ENCODE measurements around the gene ASCC1. TPM values are rescaled to one million over a fixed set of nuclear protein-coding genes. Genes with fewer than 3 reads are reported as not detected.

The ASCC1 gene
- total and polyA plus RNA-seq, 2 of the 4 experiments (the other 2 are of a cell fraction): 15.9 to 21.0 TPM

- Histone ChIP-seq H2BK5ac (ENCODE audit: low read depth, low read length, poor library complexity, severe bottlenecking) (no peak overlapping the region), H3K4me3 (ENCODE audit: insufficient read depth, low read depth, low read length) (no peak overlapping the region), H3K27me3 (ENCODE audit: control insufficient read depth, insufficient read depth, low read length) (no peaks in the 10 kb centered on the region), H2AK5ac (ENCODE audit: low read depth, low read length) (no peak overlapping the region), H3K4me1 (ENCODE audit: control insufficient read depth, insufficient read depth, low read length) (no peaks in the 10 kb centered on the region), H2AFZ (replicated peaks; ENCODE audit: low read length, poor library complexity) (no peak overlapping the region), H3K9me3 (ENCODE audit: control insufficient read depth, insufficient read depth, low read length) (no peaks in the 10 kb centered on the region), H4K8ac (ENCODE audit: low read depth in 2 of 2, low read length in 2 of 2) (no peak overlapping the region), H3K27ac (ENCODE audit: insufficient read depth, low read length) (no peak overlapping the region), H3K14ac (replicated peaks; ENCODE audit: low read depth, low read length) (no peak overlapping the region), H3K23ac (ENCODE audit: low read depth, low read length) (no peak overlapping the region), H4K91ac (ENCODE audit: insufficient read depth, low read depth, low read length) (no peak overlapping the region), H2BK20ac (ENCODE audit: low read depth, low read length) (no peak overlapping the region), H3K79me1 (ENCODE audit: low read depth in 1 of 2, low read length in 2 of 2) (no peaks in the 10 kb centered on the region; a peak in 1 of 4 replicates), H3K9ac (ENCODE audit: low read depth, low read length) (no peak overlapping the region), H3K4ac (ENCODE audit: low read depth, low read length) (no peak overlapping the region), H3K56ac (ENCODE audit: extremely low read depth, insufficient read depth, low read length) (no peak overlapping the region), H3K36me3 (ENCODE audit: control insufficient read depth, insufficient read depth, low read length) (peaks cover 4% of the 10 kb centered on the region; the same call in 1 of the 2 replicates), H2AK9ac (replicated peaks; ENCODE audit: low read depth, low read length, poor library complexity) (no peak overlapping the region), H2BK15ac (ENCODE audit: low read depth, low read length) (no peak overlapping the region), H3K9me1 (ENCODE audit: insufficient read depth, low read length) (no peaks in the 10 kb centered on the region), H2BK120ac (ENCODE audit: low read depth, low read length) (no peak overlapping the region), H4K20me1 (ENCODE audit: insufficient read depth, low read length) (no peaks in the 10 kb centered on the region), H3K4me2 (ENCODE audit: low read depth, low read length) (no peak overlapping the region), H3K18ac (ENCODE audit: low read depth, low read length) (no peak overlapping the region), H4K5ac (ENCODE audit: low read depth, low read length) (no peak overlapping the region)
- in situ Hi-C loops (cut with MboI; ENCODE audit: low sequenced_read_pairs) (no loop called here), dilution Hi-C loops (cut with HindIII; ENCODE audit: low sequenced_read_pairs, unreplicated experiment) (no loop called here), intact Hi-C loops (cut with micrococcal nuclease) (no loop called here)
- POLR2A ChIA-PET (ENCODE audit: unreplicated experiment): no interaction called here
- peak; percentile 25 for DNase-seq
- BruUV-seq (replicated peaks): no TSS peak
- TF ChIP-seq ELK1 (IDR thresholded peaks at IDR 0.05; ENCODE audit: borderline replicate concordance, low read depth, low read length): no peak
- TF ChIP-seq RFX5 (IDR thresholded peaks at IDR 0.05; ENCODE audit: low read depth, low read length): no peak
- no peak for TF ChIP-seq CTCF (conservative IDR thresholded peaks at IDR 0.05; ENCODE audit: low read depth, low read length)
- no peak for TF ChIP-seq POLR2A (IDR thresholded peaks at IDR 0.05; ENCODE audit: low read depth, low read length)
- TF ChIP-seq USF2 (IDR thresholded peaks at IDR 0.05; ENCODE audit: low read depth, low read length): no peak
- no peak for TF ChIP-seq FOS (IDR thresholded peaks at IDR 0.05; ENCODE audit: low read depth, low read length)
- TF ChIP-seq NFE2L2 (IDR thresholded peaks at IDR 0.05; ENCODE audit: low read depth, low read length): no peak
- no peak for TF ChIP-seq RAD21 (IDR thresholded peaks at IDR 0.05; ENCODE audit: low read length)
- TF ChIP-seq CEBPB (IDR thresholded peaks at IDR 0.05; ENCODE audit: low read depth, low read length): no peak
- TF ChIP-seq MXI1 (IDR thresholded peaks at IDR 0.05; ENCODE audit: borderline replicate concordance, low read depth, low read length): no peak
- no peak for TF ChIP-seq SMC3 (IDR thresholded peaks at IDR 0.05; ENCODE audit: low read depth, low read length)
- TF ChIP-seq MAFK (IDR thresholded peaks at IDR 0.05; ENCODE audit: low read depth, low read length): no peak
- no peak for TF ChIP-seq MAZ (IDR thresholded peaks at IDR 0.05; ENCODE audit: borderline replicate concordance, low read depth, low read length)
- TF ChIP-seq CHD1 (IDR thresholded peaks at IDR 0.05; ENCODE audit: low read depth, low read length): no peak
- no CpG with 5 or more reads among the region's 2 CpGs for WGBS, 2 experiments (ENCODE audit: extremely low coverage in 2 of 2, insufficient read length in 1 of 2)
- ATAC-seq (ENCODE audit: low read depth): no peak; the same call in 1 of the 2 replicates
- CTCF ChIA-PET: no interaction called here
Measured at GRCh38 chr10:72164617-72165016, 51.5 kb downstream of the ASCC1 start.

Data from IMR-90 (cell line).